ENCODE results near the gene WNK2.
"Not testable (repeated sequence)": the region's sequence is repeated elsewhere in the genome, so short reads cannot be mapped to it uniquely, and the experiment has no call there.

WNK2 gene

GRCh38 chr9:93354451-93354850, 170.5 kb downstream of the WNK2 start:
- no peak overlapping the region for H3K4me3 ChIP-seq (ENCODE audit: control insufficient read depth, low read depth, low read length)
- no peak for TF ChIP-seq CTCF (conservative IDR thresholded peaks at IDR 0.05; ENCODE audit: control insufficient read depth, insufficient read depth, low read depth, low read length)
- no peak for DNase-seq (ENCODE audit: low read depth)

DNA sequence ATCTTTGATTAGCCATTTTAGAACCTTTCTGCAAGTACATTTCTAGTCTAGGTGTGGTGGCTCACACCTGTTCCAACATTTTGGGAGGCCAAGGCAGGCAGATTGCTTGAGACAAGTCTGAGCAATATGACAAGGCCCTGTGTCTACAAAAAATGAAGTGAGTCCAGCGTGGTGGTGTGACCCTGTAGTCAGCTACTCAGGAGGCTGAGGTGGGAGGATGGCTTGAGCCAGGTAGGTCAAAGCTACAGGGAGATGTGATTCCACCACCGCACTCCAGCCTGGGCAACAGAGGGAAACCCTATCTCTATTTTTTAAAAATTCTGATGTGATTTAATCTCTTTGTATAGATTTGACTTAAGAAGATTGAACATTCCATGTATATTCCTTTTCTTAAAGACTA, 171.9 kb downstream of the WNK2 start:
- no peak for TF ChIP-seq CTCF (conservative IDR thresholded peaks at IDR 0.05; ENCODE audit: control insufficient read depth, insufficient read depth, low read depth, low read length)
- no peak overlapping the region for H3K4me3 ChIP-seq (ENCODE audit: control insufficient read depth, low read depth, low read length)
- DNase-seq (ENCODE audit: low read depth) = no peak

DNA sequence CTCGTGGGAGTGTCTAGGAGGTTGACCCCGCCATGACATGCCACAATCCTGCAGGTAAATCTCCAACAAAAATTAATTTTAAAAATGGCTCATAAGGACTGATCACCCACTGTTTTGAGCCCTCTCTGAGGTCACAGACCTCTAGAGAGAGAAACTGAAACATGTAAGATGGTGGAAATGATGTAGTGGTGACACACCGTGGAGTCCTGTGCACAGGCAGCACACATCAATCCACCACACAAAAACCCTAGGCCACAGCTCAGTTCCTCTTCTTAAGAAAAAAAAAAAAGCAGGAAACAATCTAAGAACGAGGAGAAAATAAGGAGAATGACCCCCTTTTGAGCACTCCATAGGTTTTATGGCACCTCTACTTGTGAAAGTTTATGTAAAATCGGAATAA, 173.7 kb downstream of the WNK2 start:
- no peak overlapping the region for H3K4me3 ChIP-seq (ENCODE audit: control insufficient read depth, low read depth, low read length)
- DNase-seq (ENCODE audit: low read depth) = no peak
- no peak for TF ChIP-seq CTCF (conservative IDR thresholded peaks at IDR 0.05; ENCODE audit: control insufficient read depth, insufficient read depth, low read depth, low read length)

GRCh38 chr9:93359907-93360306, 176.0 kb downstream of the WNK2 start:
- DNase-seq (ENCODE audit: low read depth); H3K4me3 ChIP-seq (ENCODE audit: control insufficient read depth, low read depth, low read length): not testable (repeated sequence)

GRCh38 chr9:93361995-93362394, 178.1 kb downstream of the WNK2 start:
- H3K4me3 ChIP-seq (ENCODE audit: control insufficient read depth, low read depth, low read length) = no peak overlapping the region
- no peak for DNase-seq (ENCODE audit: low read depth)
- TF ChIP-seq CTCF (conservative IDR thresholded peaks at IDR 0.05; ENCODE audit: control insufficient read depth, insufficient read depth, low read depth, low read length) = no peak

DNA sequence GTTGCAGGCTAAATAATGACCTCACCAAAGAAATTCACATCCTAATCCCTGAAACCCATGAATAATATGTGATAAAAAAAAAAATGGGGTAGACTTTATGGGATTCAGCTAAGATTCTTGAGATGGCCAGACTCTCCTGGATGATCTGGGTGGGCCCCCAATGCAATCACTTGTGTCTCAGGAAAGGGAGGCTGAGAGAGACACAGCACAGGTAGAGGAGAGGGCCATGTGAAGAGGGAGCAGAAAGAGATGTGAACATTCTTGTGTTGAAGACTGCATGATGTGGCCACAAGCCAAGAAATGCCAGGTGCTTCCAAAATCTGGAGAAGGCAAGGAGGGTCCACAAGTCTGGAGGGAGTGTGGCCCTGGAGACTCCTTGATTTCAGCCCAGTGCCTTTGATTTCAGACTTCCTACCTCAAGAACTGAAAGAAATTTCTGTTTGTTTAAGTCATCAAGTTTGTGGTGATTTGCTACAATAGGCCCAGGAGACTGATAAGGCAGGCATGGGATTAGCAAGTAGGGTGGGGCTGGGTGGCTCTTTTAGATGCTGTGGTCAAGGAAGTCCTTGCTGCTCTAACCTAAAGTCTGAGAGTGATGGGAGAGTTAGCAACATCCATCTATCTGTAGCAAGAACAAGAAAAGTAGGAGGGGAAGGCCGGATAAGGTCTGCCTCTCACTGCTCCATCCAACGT, 180.9 kb downstream of the WNK2 start:
- no peak overlapping the region for H3K4me3 ChIP-seq (ENCODE audit: control insufficient read depth, low read depth, low read length)
- no peak for TF ChIP-seq CTCF (conservative IDR thresholded peaks at IDR 0.05; ENCODE audit: control insufficient read depth, insufficient read depth, low read depth, low read length)
- no peak for DNase-seq (ENCODE audit: low read depth)

- H3K4me3 ChIP-seq (ENCODE audit: control insufficient read depth, low read depth, low read length) = no peak overlapping the region
- TF ChIP-seq CTCF (conservative IDR thresholded peaks at IDR 0.05; ENCODE audit: control insufficient read depth, insufficient read depth, low read depth, low read length) = no peak
- no peak for DNase-seq (ENCODE audit: low read depth)
These were observed 181.6 kb downstream of the WNK2 start for GRCh38 chr9:93365427-93366118.
